H1 (cell line): ENCODE results near the gene IKZF5. TPM values are rescaled to one million over a fixed set of nuclear protein-coding genes. Genes with fewer than 3 reads are reported as not detected.

Experiments
- CTCF ChIA-PET: fragments of 300-600 bp; sonication (Branson Sonifier 250); formaldehyde crosslinking; loops from one replicate; lab custom pipeline; 2021; ENCODE audit not compliant: partially characterized antibody; lab: Charles Lee
- POLR2A ChIA-PET: fragments of 300-600 bp; sonication (Branson Sonifier 250); formaldehyde crosslinking; loops from one replicate; lab custom pipeline; 2021; ENCODE audit warnings: inconsistent platforms; ENCODE audit not compliant: partially characterized antibody; lab: Charles Lee
- DNase-seq, 2 experiments: peaks; one replicate each; pipeline versions ENCODE4 v3.0.0 to v3.0.0-alpha.2; 2010 to 2022; ENCODE audit warnings: low spot score in 2 of 2, low read depth in 1 of 2, mixed read lengths in 1 of 2
- FAIRE-seq: peaks from 2 replicates; lab custom pipeline; 2011; peaks lifted over from hg19 to GRCh38; lab: Jason Lieb, UNC
- H2AFZ ChIP-seq: 2 replicates; pipeline ENCODE4 v1.8.1; 2012; ENCODE audit warnings: low read length, inconsistent platforms
- H2AK5ac ChIP-seq: 2 replicates; pipeline ENCODE4 v1.6.1; 2013; ENCODE audit warnings: low read depth, low read length
- H2BK120ac ChIP-seq: replicated peaks from 2 replicates; pipeline ENCODE3; 2013; ENCODE audit warnings: low read depth, low read length, inconsistent platforms
- H2BK12ac ChIP-seq: 2 replicates; pipeline ENCODE4 v1.6.1; 2013; ENCODE audit warnings: low read depth, low read length
- H2BK15ac ChIP-seq: 2 replicates; pipeline ENCODE4 v1.6.1; 2013; ENCODE audit warnings: low read length
- H2BK20ac ChIP-seq: 2 replicates; pipeline ENCODE4 v1.6.1; 2013; ENCODE audit warnings: low read length
- H2BK5ac ChIP-seq: 2 replicates; pipeline ENCODE4 v1.6.1; 2013; ENCODE audit warnings: low read depth, low read length
- H3K14ac ChIP-seq: 2 replicates; pipeline ENCODE4 v1.6.1; 2013; ENCODE audit warnings: inconsistent platforms; ENCODE audit not compliant: insufficient read length
- H3K18ac ChIP-seq: 2 replicates; pipeline ENCODE4 v1.6.1; 2013; ENCODE audit warnings: low read length; ENCODE audit errors: extremely low read depth
- H3K23ac ChIP-seq: 2 replicates; pipeline ENCODE4 v1.6.1; 2013; ENCODE audit warnings: inconsistent platforms; ENCODE audit not compliant: insufficient read length
- H3K23me2 ChIP-seq: 2 replicates; pipeline ENCODE4 v1.6.1; 2013; ENCODE audit warnings: low read depth, low read length
- H3K27ac ChIP-seq: 2 replicates; pipeline ENCODE4 v1.6.1; 2011; ENCODE audit warnings: low read depth, low read length, inconsistent platforms
- H3K27me3 ChIP-seq, 4 experiments: replicated peaks in 1 of 4; 1 replicate in 1 of 4; 2 replicates in 3 of 4; pipeline versions ENCODE4 v1.6.1 to v1.8.1; 2011 to 2013; ENCODE audit warnings: low read length in 3 of 4, mild to moderate bottlenecking in 3 of 4, inconsistent platforms in 2 of 4, mixed read lengths in 2 of 4, moderate library complexity in 1 of 4; ENCODE audit not compliant: control insufficient read depth in 3 of 4, insufficient read depth in 3 of 4; ENCODE audit errors: extremely low read depth in 1 of 4
- H3K36me3 ChIP-seq, 4 experiments: 2 replicates each; pipeline versions ENCODE4 v1.6.1 to v1.8.1; 2011 to 2013; ENCODE audit warnings: mild to moderate bottlenecking in 4 of 4, low read length in 3 of 4, moderate library complexity in 2 of 4, control low read depth in 1 of 4, inconsistent platforms in 1 of 4; ENCODE audit not compliant: insufficient read depth in 4 of 4, control insufficient read depth in 2 of 4
- H3K4ac ChIP-seq: replicated peaks from 2 replicates; pipeline ENCODE3; 2013; ENCODE audit warnings: low read length, low read depth, mixed read lengths, inconsistent platforms; ENCODE audit not compliant: insufficient read length
- H3K4me1 ChIP-seq, 4 experiments: replicated peaks in 1 of 4; 1 replicate in 1 of 4; 2 replicates in 3 of 4; pipeline versions ENCODE4 v1.6.1 to v1.8.1; 2011 to 2013; ENCODE audit warnings: low read length in 3 of 4, inconsistent platforms in 2 of 4, mixed read lengths in 1 of 4; ENCODE audit not compliant: insufficient read depth in 4 of 4, control insufficient read depth in 3 of 4
- H3K4me2 ChIP-seq, 2 experiments: 2 replicates each; pipeline versions ENCODE4 v1.6.1 to v1.8.1; 2011 to 2013; ENCODE audit warnings: low read depth in 2 of 2, low read length in 2 of 2, control low read depth in 1 of 2, inconsistent platforms in 1 of 2, mild to moderate bottlenecking in 1 of 2; ENCODE audit not compliant: insufficient read depth in 1 of 2
- H3K4me3 ChIP-seq, 4 experiments: fragments of 200-600, 300-600 bp in 1 of 4; sonication (generic), shearing (Covaris generic), sonication (Bioruptor Twin) in 1 of 4; 2 replicates each; pipeline versions ENCODE4 v1.5.1 to v1.8.1; 2011 to 2016; ENCODE audit warnings: low read length in 4 of 4, low read depth in 3 of 4, control low read depth in 2 of 4, inconsistent platforms in 2 of 4, mild to moderate bottlenecking in 2 of 4, mixed read lengths in 1 of 4, moderate library complexity in 1 of 4; ENCODE audit not compliant: insufficient read depth in 2 of 4; ENCODE audit errors: extremely low read depth in 1 of 4
- H3K56ac ChIP-seq: replicated peaks from 2 replicates; pipeline ENCODE3; 2013; ENCODE audit warnings: low read depth, mild to moderate bottlenecking, mixed read lengths, low read length, inconsistent platforms; ENCODE audit not compliant: insufficient read length
- H3K79me1 ChIP-seq: 2 replicates; pipeline ENCODE4 v1.6.1; 2013; ENCODE audit warnings: low read depth, low read length, control low read depth
- H3K79me2 ChIP-seq, 2 experiments: 2 replicates each; pipeline versions ENCODE4 v1.6.1 to v1.8.1; 2012 to 2013; ENCODE audit warnings: low read length in 2 of 2, mild to moderate bottlenecking in 2 of 2, inconsistent platforms in 1 of 2; ENCODE audit not compliant: insufficient read depth in 2 of 2, control insufficient read depth in 1 of 2
- H3K9ac ChIP-seq, 4 experiments: replicated peaks in 1 of 4; 1 replicate in 1 of 4; 2 replicates in 3 of 4; pipeline versions ENCODE4 v1.6.1 to v1.8.1; 2011 to 2013; ENCODE audit warnings: low read depth in 3 of 4, low read length in 3 of 4, control low read depth in 2 of 4, mild to moderate bottlenecking in 2 of 4, moderate library complexity in 2 of 4, inconsistent platforms in 1 of 4; ENCODE audit errors: extremely low read depth in 1 of 4
- H3K9me3 ChIP-seq, 2 experiments: 2 replicates each; pipeline versions ENCODE4 v1.6.1 to v1.8.1; 2012 to 2013; ENCODE audit warnings: mild to moderate bottlenecking in 2 of 2, moderate library complexity in 2 of 2, control low read depth in 1 of 2, inconsistent platforms in 1 of 2, low read depth in 1 of 2, low read length in 1 of 2, mixed read lengths in 1 of 2; ENCODE audit not compliant: insufficient read depth in 2 of 2
- H4K20me1 ChIP-seq, 2 experiments: replicated peaks in 1 of 2; 2 replicates each; pipeline versions ENCODE3 to v1.8.1; 2011 to 2013; ENCODE audit warnings: inconsistent platforms in 2 of 2, low read length in 2 of 2, mild to moderate bottlenecking in 1 of 2; ENCODE audit not compliant: insufficient read depth in 2 of 2, control insufficient read depth in 1 of 2
- H4K5ac ChIP-seq: 2 replicates; pipeline ENCODE4 v1.6.1; 2013; ENCODE audit warnings: low read length, low read depth, mixed read lengths, inconsistent platforms; ENCODE audit not compliant: insufficient read length
- H4K8ac ChIP-seq: 2 replicates; pipeline ENCODE4 v1.8.0; 2013; ENCODE audit warnings: mild to moderate bottlenecking, moderate library complexity, low read length, inconsistent platforms; ENCODE audit not compliant: insufficient read depth; ENCODE audit errors: extremely low read depth
- H4K91ac ChIP-seq: replicated peaks from 2 replicates; pipeline ENCODE3; 2013; ENCODE audit warnings: low read length, mixed read lengths, inconsistent platforms; ENCODE audit not compliant: insufficient read length
- ATF2 ChIP-seq: IDR thresholded peaks from 2 replicates; pipeline ENCODE4 v1.6.1; 2012; ENCODE audit warnings: low read length, inconsistent platforms
- CBX8 ChIP-seq: fragments of 300-800, 300-1000 bp; sonication (generic); IDR thresholded peaks from 2 replicates; pipeline ENCODE4 v1.7.1; 2016; ENCODE audit warnings: low read depth, low read length, borderline replicate concordance
- CHD1 ChIP-seq: IDR thresholded peaks from 2 replicates; pipeline ENCODE4 v1.6.1; 2012; ENCODE audit warnings: low read depth, low read length, improper control_type of control experiment
- CREB1 ChIP-seq: IDR thresholded peaks from 2 replicates; pipeline ENCODE4 v1.6.1; 2012; ENCODE audit warnings: inconsistent platforms
- EZH2 ChIP-seq: fragments of 200-600 bp; sonication (generic); IDR thresholded peaks from 2 replicates; pipeline ENCODE4 v1.7.1; 2012; ENCODE audit warnings: low read depth, mild to moderate bottlenecking, moderate library complexity, low read length, inconsistent platforms; ENCODE audit not compliant: severe bottlenecking
- GABPA ChIP-seq: IDR thresholded peaks from 2 replicates; pipeline ENCODE4 v1.6.1; 2011; ENCODE audit warnings: mild to moderate bottlenecking, low read length, moderate library complexity, borderline replicate concordance; ENCODE audit not compliant: insufficient read depth
- KDM4A ChIP-seq: IDR thresholded peaks from one replicate; pipeline ENCODE4 v1.7.1; 2012; ENCODE audit warnings: low read depth, mild to moderate bottlenecking, moderate library complexity, low read length, inconsistent platforms; ENCODE audit not compliant: severe bottlenecking
- POLR2A ChIP-seq, 2 experiments: IDR thresholded peaks; 1 replicate in 1 of 2; 2 replicates in 1 of 2; pipeline ENCODE4 v1.6.1; 2011; ENCODE audit warnings: low read depth in 2 of 2, low read length in 2 of 2, mild to moderate bottlenecking in 2 of 2; ENCODE audit errors: control extremely low read depth in 1 of 2
- SIX5 ChIP-seq: IDR thresholded peaks from 2 replicates; pipeline ENCODE4 v1.6.1; 2011; ENCODE audit warnings: mild to moderate bottlenecking, low read depth, low read length
- SP1 ChIP-seq: IDR thresholded peaks from 2 replicates; pipeline ENCODE4 v1.6.1; 2011; ENCODE audit warnings: low read depth, low read length
- SUZ12 ChIP-seq: fragments of 200-600 bp; sonication (generic); IDR thresholded peaks from 2 replicates; pipeline ENCODE4 v1.6.1; 2012; ENCODE audit warnings: mild to moderate bottlenecking, inconsistent platforms, low read length, moderate library complexity, mixed read lengths
- TAF7 ChIP-seq: optimal IDR thresholded peaks from 2 replicates; pipeline ENCODE3; 2011; ENCODE audit warnings: low read depth, mild to moderate bottlenecking, inconsistent platforms, low read length, moderate library complexity, borderline replicate concordance
- TCF12 ChIP-seq: IDR thresholded peaks from 2 replicates; pipeline ENCODE4 v1.6.1; 2011; ENCODE audit warnings: low read depth, mild to moderate bottlenecking, low read length
- YY1 ChIP-seq: IDR thresholded peaks from 2 replicates; pipeline ENCODE4 v1.6.1; 2011; ENCODE audit warnings: low read depth, mild to moderate bottlenecking, low read length
- polyA plus RNA-seq, 7 experiments: library from polyadenylated mRNA; depleted of rRNA in 3 of 7; stranded (reverse) in 5 of 7; unstranded in 2 of 7; fragments of >200 nt in 5 of 7; fragments of 200-250 nt in 2 of 7; gene quantifications; 1 replicate in 5 of 7; 2 replicates in 1 of 7; 4 replicates in 1 of 7; pipeline versions ENCODE4 v1.2.1 to v1.2.3, GENCODE V29; 2011 to 2013; ENCODE audit warnings: missing spikeins in 2 of 7, mixed read lengths in 2 of 7
- total RNA-seq: library from RNA; stranded (reverse); fragmentation: NEBNext Ultra II Directional; extraction: Animal tissue kit (Norgen Biotek cat#: 25700); gene quantifications from 2 replicates; pipeline ENCODE4 v1.2.1, GENCODE V29; 2021
- TF ChIP-seq, protein P1 (sequence below): IDR thresholded peaks from 2 replicates; pipeline ENCODE4 v1.6.1; 2012; ENCODE audit warnings: inconsistent platforms

IKZF5 gene
- total and polyA plus RNA-seq, 2 of the 8 experiments (the other 6 are each of a cell fraction or from before 2014, with no cell fraction given) = 5.2 to 15.3 TPM

DNA sequence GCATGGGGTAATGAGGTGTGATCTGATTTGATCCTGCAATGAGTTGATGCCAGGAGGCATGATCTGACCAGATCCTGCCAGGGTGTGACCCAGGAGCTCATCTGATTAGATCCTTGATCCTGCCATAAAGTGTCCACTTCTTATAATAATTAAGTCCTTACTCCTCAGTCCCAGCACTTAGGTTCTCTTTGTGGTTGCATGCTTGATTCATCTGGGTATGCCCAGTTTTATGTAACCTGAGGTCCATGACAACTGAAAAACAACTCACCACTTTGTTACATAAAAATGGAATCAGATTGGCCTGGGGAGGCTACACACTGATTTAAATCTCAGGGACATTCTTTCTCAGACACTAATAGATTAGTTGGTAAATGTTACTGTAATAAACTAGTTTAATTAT lies 19.3 kb upstream of the IKZF5 start:
- Histone ChIP-seq H3K36me3 (no peaks in the 10 kb centered on the region), H3K79me1 (no peaks in the 10 kb centered on the region), H2AK5ac (no peak overlapping the region), H2BK15ac (no peak overlapping the region), H3K18ac (no peak overlapping the region), H3K4me3 (no peak overlapping the region), H3K27ac (no peak overlapping the region), H2BK20ac (no peak overlapping the region), H3K23me2 (no peaks in the 10 kb centered on the region), H2AFZ (no peak overlapping the region), H3K14ac (no peak overlapping the region), H3K4ac (no peak overlapping the region), H4K5ac (no peak overlapping the region), H2BK5ac (no peak overlapping the region), H4K8ac (no peak overlapping the region), H3K4me2 (no peak overlapping the region), H3K9me3 (no peaks in the 10 kb centered on the region), H4K20me1 (peaks cover 0 to 2% of the 10 kb centered on the region in 2 experiments), H3K4me1 (peaks cover 0 to 8% (median 0%) of the 10 kb centered on the region in 4 experiments; a peak in 1 of 7 replicates), H3K23ac (no peak overlapping the region), H2BK120ac (no peak overlapping the region), H2BK12ac (no peak overlapping the region), H3K79me2 (no peaks in the 10 kb centered on the region), H3K56ac (no peak overlapping the region), H3K9ac (no peak overlapping the region), H4K91ac (no peak overlapping the region), H3K27me3 (no peaks in the 10 kb centered on the region; a peak in 2 of 7 replicates)
- DNase-seq (no peak), FAIRE-seq (no peak)
- CTCF ChIA-PET = interaction anchor here (0.6 to 1.6 kb wide), 2 partner anchors 10 to 95 kb away, joined by 3 to 4 read pairs; no protein-coding TSS in a partner anchor
- POLR2A ChIA-PET = no interaction called here
- TF ChIP-seq SIX5 = no peak
- no peak for TF ChIP-seq TAF7
- TF ChIP-seq, protein P1, sequence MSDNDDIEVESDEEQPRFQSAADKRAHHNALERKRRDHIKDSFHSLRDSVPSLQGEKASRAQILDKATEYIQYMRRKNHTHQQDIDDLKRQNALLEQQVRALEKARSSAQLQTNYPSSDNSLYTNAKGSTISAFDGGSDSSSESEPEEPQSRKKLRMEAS = no peak
- TF ChIP-seq CREB1 = no peak
- no peak for TF ChIP-seq SUZ12
- TF ChIP-seq ATF2 = no peak
- no peak for TF ChIP-seq CHD1
- TF ChIP-seq CBX8 = no peak
- no peak for TF ChIP-seq KDM4A
- no peak for TF ChIP-seq SP1
- no peak for TF ChIP-seq TCF12
- no peak for TF ChIP-seq GABPA
- TF ChIP-seq EZH2 = no peak
- TF ChIP-seq YY1 = no peak
- no peak for TF ChIP-seq POLR2A (IDR thresholded peaks at IDR 0.05; ENCODE audit: control extremely low read depth in 1 of 2, low read depth in 2 of 2, low read length in 2 of 2)
